Neural progenitor cell (in vitro differentiated cells): ENCODE measurements around the gene CEP44. TPM values are rescaled to one million over a fixed set of nuclear protein-coding genes. Genes with fewer than 3 reads are reported as not detected.

ENCODE experiments used
- DNase-seq: peaks from one replicate; pipeline ENCODE4 v3.0.0-alpha.2; 2016; ENCODE audit warnings: low spot score
- H2AFZ ChIP-seq: fragments of 200-600 bp; sonication (generic); replicated peaks from 2 replicates; pipeline ENCODE4 v1.6.1; 2016; ENCODE audit warnings: antibody characterized with exemption
- H3F3A ChIP-seq: fragments of 200-600 bp; sonication (generic); 2 replicates; pipeline ENCODE4 v1.6.1; 2016; ENCODE audit warnings: antibody characterized with exemption, low read depth
- H3K27ac ChIP-seq: fragments of 200-600 bp; sonication (generic); 2 replicates; pipeline ENCODE4 v1.5.1; 2016; ENCODE audit warnings: mild to moderate bottlenecking
- H3K27me3 ChIP-seq: fragments of 200-600 bp; sonication (generic); 2 replicates; pipeline ENCODE4 v1.6.1; 2016; ENCODE audit warnings: mild to moderate bottlenecking, moderate library complexity
- H3K36me3 ChIP-seq: fragments of 200-600 bp; sonication (generic); 2 replicates; pipeline ENCODE4 v1.5.1; 2016
- H3K4me1 ChIP-seq: fragments of 200-600 bp; sonication (generic); 2 replicates; pipeline ENCODE4 v1.6.1; 2016; ENCODE audit warnings: mixed run types
- H3K4me2 ChIP-seq: fragments of 200-600 bp; sonication (generic); 2 replicates; pipeline ENCODE4 v1.6.1; 2016
- H3K4me3 ChIP-seq: fragments of 200-600 bp; sonication (generic); 2 replicates; pipeline ENCODE4 v1.5.1; 2016
- H3K79me2 ChIP-seq: fragments of 200-600 bp; sonication (generic); 2 replicates; pipeline ENCODE4 v1.6.1; 2016; ENCODE audit warnings: low read depth
- H3K9ac ChIP-seq: fragments of 200-600 bp; sonication (generic); 2 replicates; pipeline ENCODE4 v1.6.1; 2016
- H3K9me3 ChIP-seq: fragments of 200-600 bp; sonication (generic); 2 replicates; pipeline ENCODE4 v1.5.1; 2016; ENCODE audit warnings: low read depth
- H4K20me1 ChIP-seq: fragments of 200-600 bp; sonication (generic); 2 replicates; pipeline ENCODE4 v1.6.1; 2016; ENCODE audit warnings: low read depth
- H3K27ac Mint-ChIP-seq: 3 replicates; pipeline ENCODE4 v1.8.0; 2021; ENCODE audit warnings: mixed read lengths
- H3K27me3 Mint-ChIP-seq: 2 replicates; pipeline ENCODE4 v1.8.0; 2022; ENCODE audit warnings: low read depth, mild to moderate bottlenecking, inconsistent platforms, moderate library complexity, mixed read lengths; ENCODE audit not compliant: insufficient read depth
- H3K36me3 Mint-ChIP-seq: 3 replicates; pipeline ENCODE4 v1.8.0; 2021; ENCODE audit warnings: mixed read lengths
- H3K4me1 Mint-ChIP-seq: 3 replicates; pipeline ENCODE4 v1.8.0; 2021; ENCODE audit warnings: mixed read lengths
- H3K4me3 Mint-ChIP-seq: 3 replicates; pipeline ENCODE4 v1.8.0; 2021; ENCODE audit warnings: mild to moderate bottlenecking, moderate library complexity, mixed read lengths
- H3K9me3 Mint-ChIP-seq: 3 replicates; pipeline ENCODE4 v1.8.0; 2020; ENCODE audit warnings: mixed read lengths
- CTCF ChIP-seq: fragments of 200-600 bp; sonication (generic); IDR thresholded peaks from 2 replicates; pipeline ENCODE4 v1.5.1; 2017; ENCODE audit warnings: antibody characterized with exemption, mild to moderate bottlenecking
- EZH2 ChIP-seq: fragments of 200-600 bp; sonication (generic); IDR thresholded peaks from 2 replicates; pipeline ENCODE4 v1.6.1; 2017; ENCODE audit warnings: antibody characterized with exemption, mild to moderate bottlenecking, moderate library complexity
- EZH2phosphoT487 ChIP-seq: fragments of 200-600 bp; sonication (generic); IDR thresholded peaks from 2 replicates; pipeline ENCODE4 v1.6.1; 2017; ENCODE audit warnings: antibody characterized with exemption
- total RNA-seq: library from RNA; depleted of rRNA; stranded (reverse); fragments of >200 nt; gene quantifications from 2 replicates; pipeline ENCODE4 v1.2.3, GENCODE V29; 2015; ENCODE audit warnings: low replicate concordance

The CEP44 gene
- total RNA-seq, 1 donor from 2014 or later, result 76.1 TPM

DNA sequence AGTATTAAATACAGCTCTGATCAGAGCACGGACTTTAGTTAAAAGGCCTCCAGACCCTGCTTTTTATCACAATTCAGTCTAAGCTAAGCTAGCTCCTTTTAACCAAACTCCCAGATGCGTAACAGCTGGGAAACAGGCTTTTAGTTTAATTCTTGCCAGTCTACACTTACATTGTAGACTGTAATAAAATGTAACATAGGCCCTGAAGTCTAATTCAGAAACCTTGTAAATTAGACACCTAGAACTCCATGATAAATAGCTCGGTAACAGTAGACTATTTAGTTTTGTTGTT is 20.3 kb upstream of the CEP44 start:
- H3K36me3 Mint-ChIP-seq, result peaks cover 2% of the 10 kb centered on the region
- H2AFZ ChIP-seq, result no peak overlapping the region
- H3K79me2 ChIP-seq, result no peaks in the 10 kb centered on the region
- no peak overlapping the region for H3K4me3 ChIP-seq
- H3K27ac Mint-ChIP-seq, result no peak overlapping the region
- H3K9me3 ChIP-seq, result no peaks in the 10 kb centered on the region
- H3K27me3 Mint-ChIP-seq, result no peaks in the 10 kb centered on the region
- H3K36me3 ChIP-seq, result no peaks in the 10 kb centered on the region
- no peak overlapping the region for H3K4me2 ChIP-seq
- H3K4me3 Mint-ChIP-seq, result no peak overlapping the region
- DNase-seq, result no peak
- no peaks in the 10 kb centered on the region for H4K20me1 ChIP-seq
- no peaks in the 10 kb centered on the region for H3K4me1 Mint-ChIP-seq
- H3K27me3 ChIP-seq, result no peaks in the 10 kb centered on the region
- TF ChIP-seq EZH2 (no peak), EZH2phosphoT487 (no peak), CTCF (no peak)
- H3K27ac ChIP-seq, result no peak overlapping the region
- no peaks in the 10 kb centered on the region for H3K9me3 Mint-ChIP-seq
- H3K4me1 ChIP-seq, result no peaks in the 10 kb centered on the region
- H3K9ac ChIP-seq, result no peak overlapping the region
- H3F3A ChIP-seq, result no peaks in the 10 kb centered on the region

DNA sequence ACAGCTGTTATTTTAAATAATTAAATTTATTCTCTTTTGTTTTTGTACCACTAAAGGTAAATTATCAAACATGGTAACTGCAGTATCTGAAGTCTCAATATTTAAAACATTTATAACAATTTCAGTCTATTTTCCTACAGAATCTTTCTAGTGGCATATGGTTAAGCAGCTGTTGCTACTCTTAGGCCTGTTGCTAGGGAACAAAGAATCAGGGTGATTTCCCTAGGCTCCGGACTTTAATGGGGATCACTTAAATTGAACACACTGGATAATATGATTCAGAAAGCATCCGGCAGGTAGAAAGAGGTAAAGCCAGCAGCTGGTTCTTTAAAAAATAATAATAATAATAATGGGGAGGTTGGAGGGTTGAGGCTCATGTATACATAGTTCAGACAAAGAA is 17.8 kb upstream of the CEP44 start:
- H3K36me3 Mint-ChIP-seq, result peaks cover 2% of the 10 kb centered on the region
- H3K9ac ChIP-seq, result no peak overlapping the region
- no peak overlapping the region for H3K4me3 Mint-ChIP-seq
- no peak for DNase-seq
- peaks cover 5% of the 10 kb centered on the region for H4K20me1 ChIP-seq
- no peaks in the 10 kb centered on the region for H3F3A ChIP-seq
- no peaks in the 10 kb centered on the region for H3K9me3 ChIP-seq
- no peak overlapping the region for H3K27ac Mint-ChIP-seq
- H3K36me3 ChIP-seq, result no peaks in the 10 kb centered on the region
- H3K4me3 ChIP-seq, result no peak overlapping the region
- no peaks in the 10 kb centered on the region for H3K4me1 Mint-ChIP-seq
- H3K4me2 ChIP-seq, result no peak overlapping the region
- no peak overlapping the region for H2AFZ ChIP-seq
- H3K27me3 ChIP-seq, result no peaks in the 10 kb centered on the region
- H3K4me1 ChIP-seq, result no peaks in the 10 kb centered on the region
- H3K27me3 Mint-ChIP-seq, result no peaks in the 10 kb centered on the region
- H3K9me3 Mint-ChIP-seq, result no peaks in the 10 kb centered on the region
- H3K27ac ChIP-seq, result no peak overlapping the region
- no peaks in the 10 kb centered on the region for H3K79me2 ChIP-seq
- TF ChIP-seq EZH2phosphoT487 (no peak), EZH2 (no peak), CTCF (no peak)

- no peak for TF ChIP-seq EZH2phosphoT487
- TF ChIP-seq EZH2, result no peak
- TF ChIP-seq CTCF, result no peak
- Histone ChIP-seq H2AFZ (no peak overlapping the region), H3K4me1 (no peaks in the 10 kb centered on the region), H3K4me2 (no peak overlapping the region), H4K20me1 (peaks cover 5% of the 10 kb centered on the region), H3K27me3 (no peaks in the 10 kb centered on the region), H3K27ac (no peak overlapping the region), H3K36me3 (no peaks in the 10 kb centered on the region), H3K9me3 (no peaks in the 10 kb centered on the region), H3K79me2 (no peaks in the 10 kb centered on the region), H3F3A (no peaks in the 10 kb centered on the region), H3K4me3 (no peak overlapping the region), H3K9ac (no peak overlapping the region)
- no peak for DNase-seq
- no peaks in the 10 kb centered on the region for H3K27me3 Mint-ChIP-seq
- no peaks in the 10 kb centered on the region for H3K4me1 Mint-ChIP-seq
- no peaks in the 10 kb centered on the region for H3K9me3 Mint-ChIP-seq
- no peak overlapping the region for H3K27ac Mint-ChIP-seq
- no peak overlapping the region for H3K4me3 Mint-ChIP-seq
- peaks cover 2% of the 10 kb centered on the region for H3K36me3 Mint-ChIP-seq
Observed at GRCh38 chr4:174266416-174266815, 17.3 kb upstream of the CEP44 start.

GRCh38 chr4:174273930-174274329 is 9.8 kb upstream of the CEP44 start:
- Mint-ChIP-seq H3K27me3 (no peaks in the 10 kb centered on the region), H3K36me3 (no peaks in the 10 kb centered on the region), H3K4me1 (no peaks in the 10 kb centered on the region), H3K4me3 (no peak overlapping the region), H3K9me3 (no peaks in the 10 kb centered on the region), H3K27ac (no peak overlapping the region)
- H2AFZ ChIP-seq, result no peak overlapping the region
- no peaks in the 10 kb centered on the region for H3K4me1 ChIP-seq
- TF ChIP-seq CTCF (no peak), EZH2phosphoT487 (no peak), EZH2 (no peak)
- H3K4me3 ChIP-seq, result no peak overlapping the region
- no peak overlapping the region for H3K9ac ChIP-seq
- no peaks in the 10 kb centered on the region for H3F3A ChIP-seq
- H4K20me1 ChIP-seq, result peaks cover 13% of the 10 kb centered on the region
- H3K36me3 ChIP-seq, result no peaks in the 10 kb centered on the region
- no peak overlapping the region for H3K27ac ChIP-seq
- no peaks in the 10 kb centered on the region for H3K9me3 ChIP-seq
- peaks cover 26% of the 10 kb centered on the region for H3K79me2 ChIP-seq
- no peak overlapping the region for H3K4me2 ChIP-seq
- no peak for DNase-seq
- H3K27me3 ChIP-seq, result no peaks in the 10 kb centered on the region
